ENCODE data around the gene CDKN2AIPNL. TPM values are rescaled to one million over a fixed set of nuclear protein-coding genes. Genes with fewer than 3 reads are reported as not detected.
"Not testable (repeated sequence)": the region's sequence is repeated elsewhere in the genome, so short reads cannot be mapped to it uniquely, and the experiment has no call there.

CDKN2AIPNL gene
- polyA plus RNA-seq, 1 donor, result 28.0 TPM

- Histone ChIP-seq H3K4me3 (ENCODE audit: low read length) (no peak overlapping the region), H3K27me3 (ENCODE audit: control insufficient read depth, insufficient read depth, low read length) (no peaks in the 10 kb centered on the region), H3K9me3 (ENCODE audit: control insufficient read depth, low read depth, low read length) (no peaks in the 10 kb centered on the region), H3K4me1 (ENCODE audit: control insufficient read depth, insufficient read depth, low read length) (peaks cover 4% of the 10 kb centered on the region), H3K36me3 (ENCODE audit: control insufficient read depth, insufficient read depth, low read length) (peaks cover 26% of the 10 kb centered on the region), H3K27ac (ENCODE audit: low read length) (no peak overlapping the region)
- DNase-seq, result no peak
- no CpG with 5 or more reads among the region's 1 CpG for WGBS (ENCODE audit: insufficient coverage, low lambda C conversion rate)
Observed at GRCh38 chr5:134406390-134406789, 5.3 kb downstream of the CDKN2AIPNL start.

- Histone ChIP-seq H3K36me3 (ENCODE audit: control insufficient read depth, insufficient read depth, low read length) (peaks cover 27% of the 10 kb centered on the region), H3K4me3 (ENCODE audit: low read length) (no peak overlapping the region), H3K4me1 (ENCODE audit: control insufficient read depth, insufficient read depth, low read length) (no peaks in the 10 kb centered on the region), H3K9me3 (ENCODE audit: control insufficient read depth, low read depth, low read length) (no peaks in the 10 kb centered on the region), H3K27me3 (ENCODE audit: control insufficient read depth, insufficient read depth, low read length) (no peaks in the 10 kb centered on the region), H3K27ac (ENCODE audit: low read length) (no peak overlapping the region)
- 80% methylated on average over 1 of the region's 5 CpGs for WGBS (ENCODE audit: insufficient coverage, low lambda C conversion rate)
- no peak for DNase-seq
Observed at GRCh38 chr5:134403951-134404350, 7.7 kb downstream of the CDKN2AIPNL start.

GRCh38 chr5:134398609-134399155 lies 13.0 kb downstream of the CDKN2AIPNL start:
- no peak for DNase-seq
- no peaks in the 10 kb centered on the region for H3K9me3 ChIP-seq (ENCODE audit: control insufficient read depth, low read depth, low read length)
- H3K27me3 ChIP-seq (ENCODE audit: control insufficient read depth, insufficient read depth, low read length), result no peaks in the 10 kb centered on the region
- H3K4me3 ChIP-seq (ENCODE audit: low read length), result no peak overlapping the region
- no CpG with 5 or more reads among the region's 2 CpGs for WGBS (ENCODE audit: insufficient coverage, low lambda C conversion rate)
- peaks cover 7% of the 10 kb centered on the region for H3K4me1 ChIP-seq (ENCODE audit: control insufficient read depth, insufficient read depth, low read length)
- H3K27ac ChIP-seq (ENCODE audit: low read length), result no peak overlapping the region
- peaks cover 39% of the 10 kb centered on the region for H3K36me3 ChIP-seq (ENCODE audit: control insufficient read depth, insufficient read depth, low read length)

GRCh38 chr5:134397196-134397595 lies 14.5 kb downstream of the CDKN2AIPNL start:
- no CpG with 5 or more reads among the region's 2 CpGs for WGBS (ENCODE audit: insufficient coverage, low lambda C conversion rate)
- Histone ChIP-seq H3K36me3 (ENCODE audit: control insufficient read depth, insufficient read depth, low read length) (peaks cover 49% of the 10 kb centered on the region), H3K9me3 (ENCODE audit: control insufficient read depth, low read depth, low read length) (no peaks in the 10 kb centered on the region), H3K4me1 (ENCODE audit: control insufficient read depth, insufficient read depth, low read length) (peaks cover 7% of the 10 kb centered on the region), H3K27ac (ENCODE audit: low read length) (peak overlapping the region; percentile 70), H3K27me3 (ENCODE audit: control insufficient read depth, insufficient read depth, low read length) (no peaks in the 10 kb centered on the region), H3K4me3 (ENCODE audit: low read length) (no peak overlapping the region)
- DNase-seq, result peak in 1 of 2 donors; percentile 8

DNA sequence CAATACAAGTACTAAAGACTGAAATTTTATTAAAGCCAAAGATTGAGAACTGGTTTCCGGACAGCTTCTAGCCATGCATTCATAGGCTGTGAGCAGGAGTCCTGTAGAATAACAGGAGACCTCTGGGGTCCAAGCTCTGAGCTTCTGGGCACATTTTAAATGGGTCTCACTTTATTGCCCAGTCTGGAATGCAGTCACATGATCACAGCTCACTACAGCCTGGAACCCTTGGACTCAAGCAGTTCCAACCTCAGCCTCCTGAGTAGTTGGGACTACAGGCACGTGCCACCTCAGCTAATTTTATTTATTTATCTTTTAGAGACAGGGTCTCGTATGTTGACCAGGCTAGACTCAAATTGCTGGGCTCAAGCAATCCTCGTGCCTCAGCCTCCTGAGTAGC lies 15.4 kb downstream of the CDKN2AIPNL start:
- peak; percentile 78 to 83 for DNase-seq
- H3K4me1 ChIP-seq (ENCODE audit: control insufficient read depth, insufficient read depth, low read length), result peaks cover 7% of the 10 kb centered on the region
- no peak overlapping the region for H3K4me3 ChIP-seq (ENCODE audit: low read length)
- H3K9me3 ChIP-seq (ENCODE audit: control insufficient read depth, low read depth, low read length), result no peaks in the 10 kb centered on the region
- peaks cover 52% of the 10 kb centered on the region for H3K36me3 ChIP-seq (ENCODE audit: control insufficient read depth, insufficient read depth, low read length)
- WGBS (ENCODE audit: insufficient coverage, low lambda C conversion rate), result no CpG with 5 or more reads among the region's 4 CpGs
- no peaks in the 10 kb centered on the region for H3K27me3 ChIP-seq (ENCODE audit: control insufficient read depth, insufficient read depth, low read length)
- peak overlapping the region; percentile 70 for H3K27ac ChIP-seq (ENCODE audit: low read length)

GRCh38 chr5:134394932-134395331 lies 16.7 kb downstream of the CDKN2AIPNL start:
- H3K36me3 ChIP-seq (ENCODE audit: control insufficient read depth, insufficient read depth, low read length), result peaks cover 55% of the 10 kb centered on the region
- no CpG with 5 or more reads among the region's 7 CpGs for WGBS (ENCODE audit: insufficient coverage, low lambda C conversion rate)

DNA sequence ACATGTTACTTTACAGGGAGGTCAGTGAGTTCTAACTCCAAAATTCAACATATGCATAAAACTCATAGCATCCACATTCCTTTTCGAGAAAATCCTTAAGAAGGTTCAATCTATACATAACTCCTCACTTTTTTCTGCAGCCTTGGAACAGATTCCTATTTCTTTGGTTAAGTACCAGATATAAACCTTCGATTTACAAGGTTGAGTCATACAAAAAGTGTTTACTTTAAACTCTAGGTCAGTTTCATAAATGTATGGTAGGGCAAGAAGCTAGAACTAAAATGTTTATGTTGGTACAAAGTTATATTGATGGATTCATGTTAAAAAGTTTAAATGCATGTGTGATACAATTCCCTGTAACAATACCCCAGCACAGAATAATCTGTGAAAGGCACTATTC lies 19.4 kb downstream of the CDKN2AIPNL start:
- H3K27ac ChIP-seq (ENCODE audit: low read length), result no peak overlapping the region
- 100% methylated on average over 1 of the region's 2 CpGs for WGBS (ENCODE audit: insufficient coverage, low lambda C conversion rate)

More at GRCh38 chr5:134394932-134395331, 16.7 kb downstream of the CDKN2AIPNL start:
- Histone ChIP-seq H3K4me3 (ENCODE audit: low read length) (no peak overlapping the region), H3K9me3 (ENCODE audit: control insufficient read depth, low read depth, low read length) (no peaks in the 10 kb centered on the region), H3K4me1 (ENCODE audit: control insufficient read depth, insufficient read depth, low read length) (peaks cover 7% of the 10 kb centered on the region), H3K27me3 (ENCODE audit: control insufficient read depth, insufficient read depth, low read length) (no peaks in the 10 kb centered on the region), H3K27ac (ENCODE audit: low read length) (no peak overlapping the region)
- no peak for DNase-seq

DNA sequence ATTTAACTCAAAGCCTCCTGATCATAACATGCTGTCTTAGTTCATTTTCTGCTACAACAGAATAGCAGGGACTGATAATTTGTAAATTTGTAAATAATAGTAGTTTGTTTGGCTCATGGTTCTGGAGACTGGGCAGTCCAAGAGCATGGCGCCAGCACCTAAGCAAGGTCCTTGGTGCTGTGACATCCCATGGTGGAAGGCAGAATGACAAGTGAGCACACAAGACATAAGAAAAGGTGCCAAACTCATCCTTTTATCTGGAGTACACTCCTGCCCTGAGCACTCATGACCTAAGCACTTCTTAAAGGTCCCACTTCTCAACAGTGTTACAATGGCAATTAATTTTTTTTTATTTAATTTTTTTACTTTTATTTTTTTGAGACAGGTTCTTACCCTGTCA lies 24.2 kb downstream of the CDKN2AIPNL start:
- no peak overlapping the region for H3K27ac ChIP-seq (ENCODE audit: low read length)
- H3K4me1 ChIP-seq (ENCODE audit: control insufficient read depth, insufficient read depth, low read length), result no peaks in the 10 kb centered on the region
- H3K27me3 ChIP-seq (ENCODE audit: control insufficient read depth, insufficient read depth, low read length), result no peaks in the 10 kb centered on the region
- no peaks in the 10 kb centered on the region for H3K9me3 ChIP-seq (ENCODE audit: control insufficient read depth, low read depth, low read length)
- no CpG with 5 or more reads among the region's 1 CpG for WGBS (ENCODE audit: insufficient coverage, low lambda C conversion rate)
- no peak overlapping the region for H3K4me3 ChIP-seq (ENCODE audit: low read length)
- DNase-seq, result no peak
- peaks cover 48% of the 10 kb centered on the region for H3K36me3 ChIP-seq (ENCODE audit: control insufficient read depth, insufficient read depth, low read length)

More for the DNA sequence above, 19.4 kb downstream of the CDKN2AIPNL start:
- no peak for DNase-seq
- H3K4me3 ChIP-seq (ENCODE audit: low read length), result no peak overlapping the region
- H3K4me1 ChIP-seq (ENCODE audit: control insufficient read depth, insufficient read depth, low read length), result peaks cover 7% of the 10 kb centered on the region
- H3K27me3 ChIP-seq (ENCODE audit: control insufficient read depth, insufficient read depth, low read length), result no peaks in the 10 kb centered on the region
- peaks cover 56% of the 10 kb centered on the region for H3K36me3 ChIP-seq (ENCODE audit: control insufficient read depth, insufficient read depth, low read length)
- H3K9me3 ChIP-seq (ENCODE audit: control insufficient read depth, low read depth, low read length), result no peaks in the 10 kb centered on the region

GRCh38 chr5:134383980-134384697 lies 27.5 kb downstream of the CDKN2AIPNL start:
- no peaks in the 10 kb centered on the region for H3K4me1 ChIP-seq (ENCODE audit: control insufficient read depth, insufficient read depth, low read length)
- no peak for DNase-seq
- no peaks in the 10 kb centered on the region for H3K9me3 ChIP-seq (ENCODE audit: control insufficient read depth, low read depth, low read length)
- H3K27me3 ChIP-seq (ENCODE audit: control insufficient read depth, insufficient read depth, low read length), result no peaks in the 10 kb centered on the region
- no peak overlapping the region for H3K27ac ChIP-seq (ENCODE audit: low read length)
- peaks cover 56% of the 10 kb centered on the region for H3K36me3 ChIP-seq (ENCODE audit: control insufficient read depth, insufficient read depth, low read length)
- WGBS (ENCODE audit: insufficient coverage, low lambda C conversion rate), result 82% methylated on average over 1 of the region's 4 CpGs
- H3K4me3 ChIP-seq (ENCODE audit: low read length), result no peak overlapping the region

DNA sequence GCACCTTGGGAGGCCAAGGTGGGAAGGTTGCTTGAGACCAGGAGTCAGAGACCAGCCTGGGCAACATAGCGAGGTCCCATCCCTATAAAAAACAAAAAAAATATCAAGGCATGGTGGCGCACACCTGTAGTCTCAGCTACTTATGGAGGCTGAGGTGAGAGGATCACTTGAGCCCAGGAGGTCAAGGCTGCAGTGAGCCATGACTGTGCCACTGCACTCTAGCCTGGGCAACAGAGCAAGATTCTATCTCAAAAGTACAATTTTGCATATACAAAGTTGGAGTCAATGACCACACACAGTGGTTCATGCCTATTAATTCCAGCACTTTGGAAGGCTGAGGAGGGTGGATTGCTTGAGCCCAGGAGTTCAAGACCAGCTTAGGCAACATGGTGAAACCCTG lies 29.5 kb downstream of the CDKN2AIPNL start:
- peaks cover 55% of the 10 kb centered on the region for H3K36me3 ChIP-seq (ENCODE audit: control insufficient read depth, insufficient read depth, low read length)
- H3K4me1 ChIP-seq (ENCODE audit: control insufficient read depth, insufficient read depth, low read length); H3K9me3 ChIP-seq (ENCODE audit: control insufficient read depth, low read depth, low read length); H3K27me3 ChIP-seq (ENCODE audit: control insufficient read depth, insufficient read depth, low read length); H3K27ac ChIP-seq (ENCODE audit: low read length); DNase-seq; H3K4me3 ChIP-seq (ENCODE audit: low read length): not testable (repeated sequence)
- WGBS (ENCODE audit: insufficient coverage, low lambda C conversion rate), result no CpG with 5 or more reads among the region's 2 CpGs

- Histone ChIP-seq H3K4me3 (ENCODE audit: low read length) (no peak overlapping the region), H3K9me3 (ENCODE audit: control insufficient read depth, low read depth, low read length) (no peaks in the 10 kb centered on the region), H3K36me3 (ENCODE audit: control insufficient read depth, insufficient read depth, low read length) (peaks cover 60% of the 10 kb centered on the region), H3K27ac (ENCODE audit: low read length) (no peak overlapping the region), H3K4me1 (ENCODE audit: control insufficient read depth, insufficient read depth, low read length) (no peaks in the 10 kb centered on the region), H3K27me3 (ENCODE audit: control insufficient read depth, insufficient read depth, low read length) (no peaks in the 10 kb centered on the region)
- WGBS (ENCODE audit: insufficient coverage, low lambda C conversion rate), result 87% methylated on average over 3 of the region's 5 CpGs
- DNase-seq, result no peak
Observed at GRCh38 chr5:134380346-134380745, 31.3 kb downstream of the CDKN2AIPNL start.
